GM12864 (cell line): ENCODE measurements around the gene PRDM2.

ENCODE experiments used
- DNase-seq: peaks from one replicate; pipeline ENCODE4 v3.0.0-alpha.2; 2011; ENCODE audit warnings: low read depth
- H3K4me3 ChIP-seq: 2 replicates; pipeline ENCODE4 v1.5.1; 2011; ENCODE audit warnings: mild to moderate bottlenecking, low read depth, low read length, control low read depth
- TF ChIP-seq, protein P1 (sequence below): IDR thresholded peaks from 2 replicates; pipeline ENCODE4 v1.5.1; 2011; ENCODE audit warnings: low read depth, mild to moderate bottlenecking, moderate library complexity, low read length, control low read depth, inconsistent platforms; ENCODE audit errors: missing control alignments

Gene PRDM2

DNA sequence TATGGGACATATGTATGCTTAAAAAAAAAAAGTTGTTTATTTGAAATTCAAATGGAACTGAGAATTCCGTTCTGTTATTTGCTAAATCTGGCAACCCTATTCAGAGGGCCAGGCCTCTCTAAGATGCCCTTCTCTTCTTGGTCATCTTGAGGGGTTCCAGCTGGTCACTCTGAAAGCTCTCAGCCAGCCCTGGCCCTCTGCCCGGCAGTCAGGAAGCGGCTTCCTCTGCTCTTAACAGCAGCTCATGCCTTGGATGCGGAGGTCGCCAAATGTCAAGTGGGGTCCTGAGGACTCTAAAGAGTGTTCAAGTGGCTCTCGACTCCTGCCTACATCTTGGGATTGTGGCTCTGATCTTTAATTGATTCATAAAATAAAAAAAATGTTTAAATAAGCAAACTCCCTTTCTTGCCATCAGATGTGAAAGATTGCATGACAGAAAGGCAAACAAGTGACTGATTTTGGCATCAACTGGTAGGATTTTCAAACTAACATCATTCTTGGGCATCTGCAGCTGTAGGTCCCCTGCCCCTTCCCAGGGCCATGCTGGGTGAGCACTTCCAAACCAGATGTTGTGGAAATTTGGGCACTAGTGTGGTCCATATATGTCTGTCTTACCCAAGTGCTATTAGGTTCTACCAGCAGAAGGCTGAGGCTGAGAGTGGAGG, 130.8 kb downstream of the PRDM2 start:
- no peak for DNase-seq
- TF ChIP-seq, protein P1, sequence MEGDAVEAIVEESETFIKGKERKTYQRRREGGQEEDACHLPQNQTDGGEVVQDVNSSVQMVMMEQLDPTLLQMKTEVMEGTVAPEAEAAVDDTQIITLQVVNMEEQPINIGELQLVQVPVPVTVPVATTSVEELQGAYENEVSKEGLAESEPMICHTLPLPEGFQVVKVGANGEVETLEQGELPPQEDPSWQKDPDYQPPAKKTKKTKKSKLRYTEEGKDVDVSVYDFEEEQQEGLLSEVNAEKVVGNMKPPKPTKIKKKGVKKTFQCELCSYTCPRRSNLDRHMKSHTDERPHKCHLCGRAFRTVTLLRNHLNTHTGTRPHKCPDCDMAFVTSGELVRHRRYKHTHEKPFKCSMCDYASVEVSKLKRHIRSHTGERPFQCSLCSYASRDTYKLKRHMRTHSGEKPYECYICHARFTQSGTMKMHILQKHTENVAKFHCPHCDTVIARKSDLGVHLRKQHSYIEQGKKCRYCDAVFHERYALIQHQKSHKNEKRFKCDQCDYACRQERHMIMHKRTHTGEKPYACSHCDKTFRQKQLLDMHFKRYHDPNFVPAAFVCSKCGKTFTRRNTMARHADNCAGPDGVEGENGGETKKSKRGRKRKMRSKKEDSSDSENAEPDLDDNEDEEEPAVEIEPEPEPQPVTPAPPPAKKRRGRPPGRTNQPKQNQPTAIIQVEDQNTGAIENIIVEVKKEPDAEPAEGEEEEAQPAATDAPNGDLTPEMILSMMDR: no peak

DNA sequence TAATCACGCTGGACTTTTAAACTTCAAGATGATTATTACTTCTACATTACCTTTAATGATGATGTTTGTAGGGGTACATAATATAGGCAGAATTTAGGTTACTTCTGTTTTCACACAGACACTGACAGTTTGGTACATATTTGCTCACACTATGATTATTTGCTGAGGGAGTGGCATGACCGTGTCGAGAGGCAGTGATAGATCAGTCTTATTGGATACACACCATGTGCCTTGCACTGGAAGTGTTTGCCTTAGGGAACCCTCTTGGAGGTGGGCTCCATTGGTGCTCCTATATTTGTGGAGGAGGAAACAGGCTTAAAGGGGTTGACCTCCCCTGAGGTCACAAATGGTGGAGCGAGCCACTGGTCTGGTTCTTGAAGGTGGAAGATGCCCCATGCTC, 132.1 kb downstream of the PRDM2 start:
- no peak for DNase-seq
- TF ChIP-seq, protein P1: no peak
- no peak overlapping the region for H3K4me3 ChIP-seq

More for the DNA sequence above, 130.8 kb downstream of the PRDM2 start:
- no peak overlapping the region for H3K4me3 ChIP-seq

GRCh38 chr1:13832536-13832935, 132.5 kb downstream of the PRDM2 start:
- TF ChIP-seq, protein P1: no peak
- H3K4me3 ChIP-seq: no peak overlapping the region
- no peak for DNase-seq

GRCh38 chr1:13836136-13836535, 136.1 kb downstream of the PRDM2 start:
- TF ChIP-seq, protein P1: no peak
- no peak for DNase-seq
- no peak overlapping the region for H3K4me3 ChIP-seq

DNA sequence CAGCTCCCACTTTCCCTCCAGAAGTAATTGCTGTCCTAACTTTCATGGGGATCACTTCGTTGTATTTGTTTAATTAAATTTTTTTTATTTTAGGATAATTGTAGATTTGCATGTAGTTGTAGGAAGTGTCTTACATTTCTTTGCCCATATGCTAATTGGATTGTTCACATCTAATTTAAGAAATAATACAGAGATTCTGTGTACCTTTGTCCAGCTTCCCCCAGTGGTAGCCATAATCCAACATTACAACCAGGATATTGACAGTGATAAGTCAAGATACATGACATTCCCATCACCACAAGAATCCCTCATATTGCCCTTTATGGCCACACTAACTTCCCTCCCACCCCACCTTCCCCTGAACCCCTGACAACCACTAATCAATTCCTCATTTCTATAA, 136.6 kb downstream of the PRDM2 start:
- no peak overlapping the region for H3K4me3 ChIP-seq
- TF ChIP-seq, protein P1: no peak
- DNase-seq: no peak

DNA sequence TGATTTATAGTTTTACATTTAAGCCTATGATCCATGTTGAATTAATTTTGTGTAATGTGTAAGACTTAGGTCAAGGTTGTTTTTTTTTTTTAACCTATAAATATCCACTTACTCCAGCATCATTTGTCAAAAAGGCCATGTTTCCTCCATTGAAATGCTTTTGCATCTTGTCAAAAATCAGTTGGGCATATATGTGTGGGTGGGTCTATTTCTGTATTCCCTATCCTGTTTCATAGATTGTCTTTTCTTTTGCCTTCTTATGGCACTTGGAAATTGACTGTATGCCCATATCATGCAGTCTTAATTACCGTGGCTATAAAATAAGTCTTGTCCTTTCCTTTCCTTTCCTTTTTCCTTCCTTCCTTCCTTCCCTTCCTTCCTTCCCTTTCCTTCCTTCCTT, 138.2 kb downstream of the PRDM2 start:
- DNase-seq: no peak
- TF ChIP-seq, protein P1: no peak
- H3K4me3 ChIP-seq: no peak overlapping the region

- no peak overlapping the region for H3K4me3 ChIP-seq
- no peak for DNase-seq
- TF ChIP-seq, protein P1: no peak
Observed at GRCh38 chr1:13842497-13842896, 142.5 kb downstream of the PRDM2 start.
